GM08714 (cell line): ENCODE measurements around the gene S1PR3.

Experiments used
- H3K4me3 ChIP-seq: fragments of 200-500 bp; sonication (Bioruptor generic); 2 replicates; pipeline ENCODE4 v1.5.1; 2014; ENCODE audit warnings: mild to moderate bottlenecking, low read length, inconsistent platforms
- ZNF274 ChIP-seq: IDR thresholded peaks from 2 replicates; pipeline ENCODE4 v1.6.1; 2012; ENCODE audit warnings: mild to moderate bottlenecking, low read depth, low read length

The S1PR3 gene

GRCh38 chr9:88993327-88993726, 2.1 kb downstream of the S1PR3 start:
- no peak for TF ChIP-seq ZNF274
- no peak overlapping the region for H3K4me3 ChIP-seq

GRCh38 chr9:88993871-88994460, 2.7 kb downstream of the S1PR3 start:
- TF ChIP-seq ZNF274, result no peak
- no peak overlapping the region for H3K4me3 ChIP-seq

- no peak overlapping the region for H3K4me3 ChIP-seq
- TF ChIP-seq ZNF274, result no peak
Observed at GRCh38 chr9:88994469-88995199, 3.4 kb downstream of the S1PR3 start.

- TF ChIP-seq ZNF274, result no peak
- H3K4me3 ChIP-seq, result no peak overlapping the region
Observed at GRCh38 chr9:88995200-88995577, 3.9 kb downstream of the S1PR3 start.

GRCh38 chr9:88995627-88996026, 4.4 kb downstream of the S1PR3 start:
- TF ChIP-seq ZNF274, result no peak

GRCh38 chr9:88996046-88996920, 5.0 kb downstream of the S1PR3 start:
- H3K4me3 ChIP-seq, result no peak overlapping the region
- no peak for TF ChIP-seq ZNF274

More at GRCh38 chr9:88995627-88996026, 4.4 kb downstream of the S1PR3 start:
- no peak overlapping the region for H3K4me3 ChIP-seq

GRCh38 chr9:88996921-88997235, 5.6 kb downstream of the S1PR3 start:
- no peak for TF ChIP-seq ZNF274
- no peak overlapping the region for H3K4me3 ChIP-seq

- TF ChIP-seq ZNF274, result no peak
- no peak overlapping the region for H3K4me3 ChIP-seq
Observed at GRCh38 chr9:88997646-88998045, 6.4 kb downstream of the S1PR3 start.

- no peak for TF ChIP-seq ZNF274
- H3K4me3 ChIP-seq, result no peak overlapping the region
Observed at GRCh38 chr9:88998503-88998902, 7.2 kb downstream of the S1PR3 start.

- H3K4me3 ChIP-seq, result no peak overlapping the region
- TF ChIP-seq ZNF274, result no peak
Observed at GRCh38 chr9:88998911-88999310, 7.6 kb downstream of the S1PR3 start.

- H3K4me3 ChIP-seq, result no peak overlapping the region
- TF ChIP-seq ZNF274, result no peak
Observed at GRCh38 chr9:89000371-89000781, 9.1 kb downstream of the S1PR3 start.

GRCh38 chr9:89000973-89001916, 10.0 kb downstream of the S1PR3 start:
- no peak overlapping the region for H3K4me3 ChIP-seq
- no peak for TF ChIP-seq ZNF274

GRCh38 chr9:89001917-89002540, 10.8 kb downstream of the S1PR3 start:
- no peak overlapping the region for H3K4me3 ChIP-seq
- TF ChIP-seq ZNF274, result no peak
